Measurements from ENCODE around the gene SLC15A5.

Gene SLC15A5

GRCh38 chr12:16168078-16168477 is 109.4 kb downstream of the SLC15A5 start:
- no peak overlapping the region for H2AFZ ChIP-seq
- TF ChIP-seq, protein P1, sequence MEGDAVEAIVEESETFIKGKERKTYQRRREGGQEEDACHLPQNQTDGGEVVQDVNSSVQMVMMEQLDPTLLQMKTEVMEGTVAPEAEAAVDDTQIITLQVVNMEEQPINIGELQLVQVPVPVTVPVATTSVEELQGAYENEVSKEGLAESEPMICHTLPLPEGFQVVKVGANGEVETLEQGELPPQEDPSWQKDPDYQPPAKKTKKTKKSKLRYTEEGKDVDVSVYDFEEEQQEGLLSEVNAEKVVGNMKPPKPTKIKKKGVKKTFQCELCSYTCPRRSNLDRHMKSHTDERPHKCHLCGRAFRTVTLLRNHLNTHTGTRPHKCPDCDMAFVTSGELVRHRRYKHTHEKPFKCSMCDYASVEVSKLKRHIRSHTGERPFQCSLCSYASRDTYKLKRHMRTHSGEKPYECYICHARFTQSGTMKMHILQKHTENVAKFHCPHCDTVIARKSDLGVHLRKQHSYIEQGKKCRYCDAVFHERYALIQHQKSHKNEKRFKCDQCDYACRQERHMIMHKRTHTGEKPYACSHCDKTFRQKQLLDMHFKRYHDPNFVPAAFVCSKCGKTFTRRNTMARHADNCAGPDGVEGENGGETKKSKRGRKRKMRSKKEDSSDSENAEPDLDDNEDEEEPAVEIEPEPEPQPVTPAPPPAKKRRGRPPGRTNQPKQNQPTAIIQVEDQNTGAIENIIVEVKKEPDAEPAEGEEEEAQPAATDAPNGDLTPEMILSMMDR (IDR thresholded peaks at IDR 0.05) = no peak

GRCh38 chr12:16166563-16167470 is 110.7 kb downstream of the SLC15A5 start:
- no peak overlapping the region for H3K4me2 ChIP-seq (ENCODE audit: low read length)
- H3K4me1 ChIP-seq = no peaks in the 10 kb centered on the region
- H3K79me2 ChIP-seq = no peaks in the 10 kb centered on the region
- no peaks in the 10 kb centered on the region for H3K27me3 ChIP-seq (ENCODE audit: control insufficient read depth, insufficient read depth, low read length)
- H3K9me3 ChIP-seq (ENCODE audit: control insufficient read depth, low read length) = no peaks in the 10 kb centered on the region
- TF ChIP-seq, protein P1 (IDR thresholded peaks at IDR 0.05) = no peak
- no peak overlapping the region for H3K4me3 ChIP-seq (ENCODE audit: low read depth, low read length)
- H3K36me3 ChIP-seq (ENCODE audit: control insufficient read depth, insufficient read depth, low read length) = no peaks in the 10 kb centered on the region
- H2AFZ ChIP-seq = no peak overlapping the region
- no peak overlapping the region for H3K27ac ChIP-seq
- no peak overlapping the region for H3K9ac ChIP-seq

More at GRCh38 chr12:16168078-16168477, 109.4 kb downstream of the SLC15A5 start:
- Histone ChIP-seq H3K36me3 (ENCODE audit: control insufficient read depth, insufficient read depth, low read length) (no peaks in the 10 kb centered on the region), H3K9ac (no peak overlapping the region), H3K4me1 (no peaks in the 10 kb centered on the region), H3K4me2 (ENCODE audit: low read length) (no peak overlapping the region), H3K79me2 (no peaks in the 10 kb centered on the region), H3K9me3 (ENCODE audit: control insufficient read depth, low read length) (no peaks in the 10 kb centered on the region), H3K27me3 (ENCODE audit: control insufficient read depth, insufficient read depth, low read length) (no peaks in the 10 kb centered on the region), H3K27ac (no peak overlapping the region), H3K4me3 (ENCODE audit: low read depth, low read length) (no peak overlapping the region)

GRCh38 chr12:16165506-16165905 is 112.0 kb downstream of the SLC15A5 start:
- no peak overlapping the region for H2AFZ ChIP-seq
- H3K27ac ChIP-seq = no peak overlapping the region
- no peaks in the 10 kb centered on the region for H3K27me3 ChIP-seq (ENCODE audit: control insufficient read depth, insufficient read depth, low read length)
- no peaks in the 10 kb centered on the region for H3K79me2 ChIP-seq
- H3K4me3 ChIP-seq (ENCODE audit: low read depth, low read length) = no peak overlapping the region
- H3K4me1 ChIP-seq = no peaks in the 10 kb centered on the region
- H3K36me3 ChIP-seq (ENCODE audit: control insufficient read depth, insufficient read depth, low read length) = no peaks in the 10 kb centered on the region
- H3K9ac ChIP-seq = no peak overlapping the region
- TF ChIP-seq, protein P1 (IDR thresholded peaks at IDR 0.05) = no peak
- no peak overlapping the region for H3K4me2 ChIP-seq (ENCODE audit: low read length)
- no peaks in the 10 kb centered on the region for H3K9me3 ChIP-seq (ENCODE audit: control insufficient read depth, low read length)

DNA sequence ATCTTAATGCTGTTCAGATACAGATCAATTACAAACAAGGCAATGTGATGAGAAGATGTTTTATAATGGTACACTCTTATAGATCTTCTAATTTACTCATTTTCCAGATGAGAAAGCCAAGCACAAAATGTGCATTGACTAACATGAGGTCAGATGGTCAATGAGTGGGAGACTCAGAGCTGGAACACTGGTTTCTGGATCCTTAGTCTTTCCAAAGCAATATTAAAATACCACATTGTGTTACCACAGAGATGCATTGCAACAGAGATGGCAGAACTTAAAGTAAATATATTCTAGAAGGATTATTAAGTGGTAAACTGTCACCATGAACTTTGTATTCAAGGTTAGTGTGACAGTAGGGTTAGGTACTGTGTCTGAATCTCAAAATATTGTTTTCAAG is 113.6 kb downstream of the SLC15A5 start:
- Histone ChIP-seq H3K4me3 (ENCODE audit: low read depth, low read length) (no peak overlapping the region), H3K27ac (no peak overlapping the region), H2AFZ (no peak overlapping the region), H3K9me3 (ENCODE audit: control insufficient read depth, low read length) (no peaks in the 10 kb centered on the region), H3K36me3 (ENCODE audit: control insufficient read depth, insufficient read depth, low read length) (no peaks in the 10 kb centered on the region), H3K4me2 (ENCODE audit: low read length) (no peak overlapping the region), H3K4me1 (no peaks in the 10 kb centered on the region), H3K9ac (no peak overlapping the region), H3K27me3 (ENCODE audit: control insufficient read depth, insufficient read depth, low read length) (no peaks in the 10 kb centered on the region), H3K79me2 (no peaks in the 10 kb centered on the region)
- TF ChIP-seq, protein P1 (IDR thresholded peaks at IDR 0.05) = no peak

- no peaks in the 10 kb centered on the region for H3K9me3 ChIP-seq (ENCODE audit: control insufficient read depth, low read length)
- TF ChIP-seq, protein P1 (IDR thresholded peaks at IDR 0.05) = no peak
- no peak overlapping the region for H3K9ac ChIP-seq
- no peak overlapping the region for H3K4me3 ChIP-seq (ENCODE audit: low read depth, low read length)
- no peaks in the 10 kb centered on the region for H3K27me3 ChIP-seq (ENCODE audit: control insufficient read depth, insufficient read depth, low read length)
- no peaks in the 10 kb centered on the region for H3K36me3 ChIP-seq (ENCODE audit: control insufficient read depth, insufficient read depth, low read length)
- no peak overlapping the region for H2AFZ ChIP-seq
- H3K27ac ChIP-seq = no peak overlapping the region
- no peak overlapping the region for H3K4me2 ChIP-seq (ENCODE audit: low read length)
- no peaks in the 10 kb centered on the region for H3K79me2 ChIP-seq
- no peaks in the 10 kb centered on the region for H3K4me1 ChIP-seq
These were observed 114.3 kb downstream of the SLC15A5 start for GRCh38 chr12:16163146-16163545.
